COLO668 (cell line): ENCODE data around the gene BCS1L.

Source experiments
- DNase-seq: peaks from one replicate; lab custom pipeline; 2025; ENCODE audit not compliant: unreplicated experiment; lab: John Stamatoyannopoulos, UW

The BCS1L gene, protein sequence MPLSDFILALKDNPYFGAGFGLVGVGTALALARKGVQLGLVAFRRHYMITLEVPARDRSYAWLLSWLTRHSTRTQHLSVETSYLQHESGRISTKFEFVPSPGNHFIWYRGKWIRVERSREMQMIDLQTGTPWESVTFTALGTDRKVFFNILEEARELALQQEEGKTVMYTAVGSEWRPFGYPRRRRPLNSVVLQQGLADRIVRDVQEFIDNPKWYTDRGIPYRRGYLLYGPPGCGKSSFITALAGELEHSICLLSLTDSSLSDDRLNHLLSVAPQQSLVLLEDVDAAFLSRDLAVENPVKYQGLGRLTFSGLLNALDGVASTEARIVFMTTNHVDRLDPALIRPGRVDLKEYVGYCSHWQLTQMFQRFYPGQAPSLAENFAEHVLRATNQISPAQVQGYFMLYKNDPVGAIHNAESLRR

DNA sequence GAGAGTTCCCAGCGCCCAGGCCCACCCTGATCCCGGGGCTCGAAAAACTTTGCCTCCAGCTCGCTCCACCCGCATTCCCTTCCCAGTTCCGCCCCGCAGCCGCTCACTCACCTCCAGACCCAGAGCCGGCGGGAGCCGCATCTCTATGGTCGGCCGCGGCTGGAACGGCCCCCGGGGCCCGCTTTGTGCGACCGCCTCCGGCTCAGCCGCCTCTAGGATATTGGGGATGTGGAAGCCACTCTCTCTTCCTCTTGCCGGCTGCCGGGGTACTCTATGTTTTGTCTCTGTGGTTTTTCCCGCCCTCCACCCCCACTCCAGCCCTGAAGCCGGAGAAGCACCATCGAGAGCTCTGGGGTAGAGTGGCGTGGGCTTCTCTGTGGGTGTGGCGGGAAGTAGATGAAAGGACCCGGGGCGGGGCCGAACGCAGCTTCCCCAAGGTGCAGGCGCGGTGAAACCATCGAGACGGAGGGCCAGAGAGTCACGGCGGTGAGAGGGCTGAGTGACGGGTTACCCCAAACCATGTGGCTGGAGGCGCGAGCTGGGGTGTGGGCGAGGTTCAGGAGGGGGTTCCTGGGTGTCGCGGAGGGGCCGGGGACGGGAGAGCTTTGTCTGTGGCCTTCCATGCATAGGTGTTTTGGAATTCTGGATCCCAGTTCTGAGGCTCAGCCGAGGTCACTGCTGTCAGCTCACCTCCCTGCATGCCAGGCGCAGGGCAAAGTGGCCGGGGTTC is at the start of gene BCS1L, which contains the start of gene ZNF142:
BCS1L (plus strand) TSS at position 426 of the 730 bp plus-strand sequence. CDS start 1,305 bp downstream, outside the sequence.
ZNF142 (minus strand) TSS at position 366 of the 730 bp plus-strand sequence. CDS start 3,194 bp downstream, outside the sequence.
- peak; percentile 96 for DNase-seq

DNA sequence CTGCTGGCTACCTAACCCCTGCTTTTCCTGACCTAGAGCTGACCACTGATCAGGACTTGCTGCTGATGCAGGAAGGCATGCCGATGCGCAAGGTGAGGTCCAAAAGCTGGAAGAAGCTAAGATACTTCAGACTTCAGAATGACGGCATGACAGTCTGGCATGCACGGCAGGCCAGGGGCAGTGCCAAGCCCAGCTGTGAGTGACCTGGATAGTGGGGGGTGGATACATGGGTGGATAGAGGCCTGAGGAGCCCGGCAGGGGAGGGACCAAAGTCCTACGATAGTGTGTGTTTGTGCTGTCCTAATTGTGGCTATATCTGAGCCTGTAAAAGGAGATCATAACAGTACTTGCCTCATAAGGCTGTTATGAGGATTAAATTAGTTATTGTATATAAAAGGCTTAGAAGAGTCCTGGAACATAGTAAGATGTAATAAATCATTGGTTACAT is 43.6 kb upstream of the BCS1L start:
- DNase-seq: no peak

DNA sequence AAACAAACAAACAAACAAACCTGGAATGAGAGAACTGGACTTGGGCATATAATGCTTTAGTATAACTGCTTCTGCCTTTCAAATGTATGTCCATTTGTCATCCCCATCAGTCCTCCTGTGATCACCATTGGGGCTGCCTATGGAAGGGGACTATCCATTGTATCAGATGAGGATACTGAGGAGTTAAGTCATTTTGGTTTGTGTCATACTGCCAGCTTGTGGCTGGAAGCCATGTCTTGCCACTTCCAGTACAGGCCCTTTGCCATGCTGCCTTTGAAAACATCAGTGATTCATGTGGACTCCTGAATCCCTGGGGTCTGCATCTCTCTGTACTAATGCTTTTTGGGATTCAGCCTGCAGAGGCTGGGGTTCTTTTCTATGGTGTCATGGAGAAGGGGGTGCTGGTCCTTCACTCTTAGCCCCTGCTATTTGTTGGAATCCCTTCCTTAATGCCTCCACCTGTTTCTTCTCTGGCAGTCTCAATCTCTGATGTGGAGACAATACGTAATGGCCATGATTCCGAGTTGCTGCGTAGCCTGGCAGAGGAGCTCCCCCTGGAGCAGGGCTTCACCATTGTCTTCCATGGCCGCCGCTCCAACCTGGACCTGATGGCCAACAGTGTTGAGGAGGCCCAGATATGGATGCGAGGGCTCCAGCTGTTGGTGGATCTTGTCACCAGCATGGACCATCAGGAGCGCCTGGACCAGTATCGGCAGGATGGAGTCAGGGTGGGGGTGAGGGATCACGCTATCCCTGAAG is 41.2 kb upstream of the BCS1L start:
- no peak for DNase-seq

DNA sequence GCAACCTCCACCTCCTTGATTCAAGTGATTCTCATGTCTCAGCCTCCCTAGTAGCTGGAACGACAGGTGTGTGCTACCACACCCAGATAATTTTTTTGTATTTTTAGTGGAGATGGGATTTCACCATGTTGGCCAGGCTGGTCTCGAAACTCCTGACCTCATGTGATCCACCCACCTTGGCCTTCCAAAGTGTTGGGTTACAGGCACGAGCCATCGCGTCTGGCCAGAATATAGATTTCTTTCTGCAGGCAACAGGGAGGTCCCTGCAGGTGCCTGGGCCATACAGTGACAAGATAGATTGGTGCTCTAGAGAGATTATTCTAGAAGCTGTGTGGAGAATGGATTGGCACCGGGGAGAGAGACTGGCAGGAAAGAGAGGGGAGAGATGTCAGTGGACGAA is 38.5 kb upstream of the BCS1L start:
- DNase-seq: no peak

DNA sequence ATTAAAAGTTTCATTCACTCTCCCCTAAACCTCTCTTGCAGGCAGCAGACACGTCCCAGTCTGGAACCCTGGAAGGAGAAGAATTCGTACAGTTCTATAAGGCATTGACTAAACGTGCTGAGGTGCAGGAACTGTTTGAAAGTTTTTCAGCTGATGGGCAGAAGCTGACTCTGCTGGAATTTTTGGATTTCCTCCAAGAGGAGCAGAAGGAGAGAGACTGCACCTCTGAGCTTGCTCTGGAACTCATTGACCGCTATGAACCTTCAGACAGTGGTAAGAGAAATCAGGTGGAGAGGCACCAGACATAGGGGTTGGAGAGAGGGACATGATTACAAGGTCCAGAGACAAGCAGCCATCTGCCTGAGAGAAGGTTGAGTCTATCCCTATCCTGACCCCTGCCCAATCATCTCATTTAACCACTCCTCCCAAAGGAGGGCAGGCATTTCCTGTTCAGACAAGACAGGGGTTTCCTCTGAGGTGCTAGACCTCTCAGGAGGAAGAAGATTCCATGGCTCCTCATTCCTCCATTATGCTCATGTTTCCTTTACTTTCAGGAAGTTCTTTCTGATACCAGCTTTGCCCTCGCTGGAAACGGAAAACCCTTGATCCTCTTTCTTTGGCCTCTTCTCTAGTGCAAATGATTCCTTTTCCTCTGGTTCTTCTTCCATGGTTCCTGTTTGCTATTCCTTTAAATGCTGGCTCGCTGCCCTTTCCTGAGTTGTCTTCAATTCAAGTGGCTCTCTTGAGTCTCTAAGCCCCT is 36.7 kb upstream of the BCS1L start:
- no peak for DNase-seq

DNA sequence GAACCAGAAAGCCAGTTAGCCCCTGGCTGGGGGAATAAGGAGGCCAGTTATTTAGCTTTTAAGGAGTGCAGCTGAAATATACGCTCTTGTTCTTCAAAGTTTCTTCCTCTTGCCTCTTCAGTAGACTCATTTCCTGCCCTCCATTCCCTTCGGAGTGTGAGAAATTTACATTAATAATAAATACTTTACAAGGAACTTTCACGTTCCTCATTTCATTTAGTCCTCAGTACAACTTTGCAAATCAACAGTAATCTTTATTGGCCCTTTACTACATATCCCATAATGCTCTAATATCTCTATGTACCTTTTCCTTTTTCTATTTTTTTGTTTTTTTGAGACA is 36.1 kb upstream of the BCS1L start:
- DNase-seq: no peak

DNA sequence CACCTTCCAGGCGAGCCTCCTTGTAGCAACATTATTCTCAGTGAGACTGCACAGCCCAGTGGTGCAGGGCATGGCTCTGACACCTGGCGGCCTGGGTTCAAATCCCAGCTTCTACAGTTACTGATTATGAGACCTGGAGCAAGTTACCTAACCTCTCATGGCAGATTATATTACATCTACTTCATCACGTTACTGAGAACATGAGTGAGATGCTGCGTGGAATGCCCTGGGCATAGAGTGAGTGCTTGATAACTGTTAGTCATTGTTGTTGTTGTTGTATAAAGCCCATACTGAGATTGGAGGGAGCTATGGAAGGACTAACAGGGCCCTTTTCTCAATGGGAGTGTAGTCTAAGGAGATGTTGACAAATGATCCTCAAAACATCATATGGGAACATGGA is 33.1 kb upstream of the BCS1L start:
- no peak for DNase-seq

DNA sequence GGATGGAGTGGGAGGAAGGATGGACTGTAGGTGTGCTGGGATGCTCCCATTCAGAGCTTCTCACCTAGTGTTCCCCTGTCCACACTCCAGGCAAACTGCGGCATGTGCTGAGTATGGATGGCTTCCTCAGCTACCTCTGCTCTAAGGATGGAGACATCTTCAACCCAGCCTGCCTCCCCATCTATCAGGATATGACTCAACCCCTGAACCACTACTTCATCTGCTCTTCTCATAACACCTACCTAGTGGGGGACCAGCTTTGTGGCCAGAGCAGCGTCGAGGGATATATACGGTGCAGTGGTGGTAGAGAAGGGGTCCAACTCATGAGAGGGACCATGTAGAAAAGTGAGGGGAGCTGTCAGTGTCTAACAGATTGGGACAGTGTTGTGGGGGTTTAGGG is 31.5 kb upstream of the BCS1L start:
- DNase-seq: no peak

DNA sequence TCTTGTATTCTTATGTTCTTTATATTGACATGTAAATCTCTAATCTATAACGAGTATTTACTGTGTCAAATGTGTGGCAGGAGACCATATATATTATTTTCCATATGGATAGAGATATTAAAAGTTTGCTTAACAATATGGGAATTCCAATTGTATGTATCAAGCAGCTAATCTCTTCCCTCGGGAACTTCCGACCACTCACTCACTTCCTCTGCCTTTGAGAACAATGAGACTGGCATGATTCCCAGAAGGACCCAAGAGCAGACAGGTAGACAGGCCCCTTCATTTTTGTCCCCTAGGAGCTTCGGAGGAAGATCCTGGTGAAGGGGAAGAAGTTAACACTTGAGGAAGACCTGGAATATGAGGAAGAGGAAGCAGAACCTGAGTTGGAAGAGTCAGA is 27.6 kb upstream of the BCS1L start:
- no peak for DNase-seq

DNA sequence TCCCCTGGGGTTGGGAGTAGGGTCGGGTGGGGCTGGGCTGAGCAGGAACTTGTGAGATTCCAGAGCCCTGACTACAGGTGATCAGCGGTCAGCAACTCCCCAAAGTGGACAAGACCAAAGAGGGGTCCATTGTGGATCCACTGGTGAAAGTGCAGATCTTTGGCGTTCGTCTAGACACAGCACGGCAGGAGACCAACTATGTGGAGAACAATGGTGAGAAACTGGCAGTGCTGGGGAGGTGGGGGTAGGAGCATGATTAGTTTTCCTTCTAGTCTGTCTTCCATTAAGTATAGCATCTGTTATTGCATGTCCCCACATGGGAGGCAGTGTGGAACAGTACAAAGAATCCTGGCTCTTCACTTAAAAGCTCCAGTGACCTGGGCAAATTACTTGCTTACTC is 23.8 kb upstream of the BCS1L start:
- no peak for DNase-seq

DNA sequence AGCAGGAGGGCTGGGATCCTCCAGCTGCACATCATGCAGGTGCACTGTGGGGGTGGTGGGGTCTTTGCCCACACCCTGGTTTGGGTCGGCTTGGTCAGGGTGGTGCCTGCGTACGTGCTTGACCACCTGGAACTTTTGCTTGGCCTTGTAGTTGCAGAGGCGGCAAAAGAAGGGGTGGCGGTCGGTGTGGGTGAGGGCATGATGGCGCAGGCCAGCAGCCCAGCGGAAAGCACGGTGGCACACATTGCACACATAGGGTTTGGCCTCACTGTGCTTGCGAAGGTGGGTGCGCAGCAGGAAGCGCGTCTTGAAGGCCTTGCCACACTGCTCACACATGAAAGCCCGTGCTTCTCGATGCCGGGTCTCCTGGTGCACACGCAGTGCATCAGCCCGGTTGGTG is 21.1 kb upstream of the BCS1L start:
- DNase-seq: no peak

DNA sequence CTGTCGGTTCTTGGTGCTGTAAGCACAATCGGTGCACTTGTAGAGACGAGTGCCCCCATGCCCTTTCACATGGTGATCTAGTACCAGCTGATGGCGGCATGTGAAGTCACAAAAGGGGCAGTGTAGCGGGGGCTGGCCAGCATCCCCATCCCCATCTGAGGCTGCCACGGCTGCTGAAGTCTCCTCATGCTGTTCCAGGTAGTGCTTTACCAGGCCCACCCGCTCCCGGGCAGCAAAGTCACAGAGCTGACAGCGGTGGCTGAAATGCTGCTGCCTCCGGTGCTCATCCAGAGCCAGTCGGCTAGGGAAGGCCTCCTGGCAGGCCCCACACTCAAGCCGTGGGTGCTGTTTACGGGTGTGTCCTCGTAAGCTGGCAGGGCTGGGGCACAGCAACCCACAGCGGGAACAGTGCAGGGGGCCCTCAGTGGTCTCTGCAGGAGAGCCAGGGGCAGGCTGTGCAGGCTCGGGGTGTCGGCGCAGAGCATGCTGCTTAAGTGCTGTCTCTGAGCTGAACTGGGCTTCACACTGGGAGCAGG is 17.3 kb upstream of the BCS1L start:
- no peak for DNase-seq

DNA sequence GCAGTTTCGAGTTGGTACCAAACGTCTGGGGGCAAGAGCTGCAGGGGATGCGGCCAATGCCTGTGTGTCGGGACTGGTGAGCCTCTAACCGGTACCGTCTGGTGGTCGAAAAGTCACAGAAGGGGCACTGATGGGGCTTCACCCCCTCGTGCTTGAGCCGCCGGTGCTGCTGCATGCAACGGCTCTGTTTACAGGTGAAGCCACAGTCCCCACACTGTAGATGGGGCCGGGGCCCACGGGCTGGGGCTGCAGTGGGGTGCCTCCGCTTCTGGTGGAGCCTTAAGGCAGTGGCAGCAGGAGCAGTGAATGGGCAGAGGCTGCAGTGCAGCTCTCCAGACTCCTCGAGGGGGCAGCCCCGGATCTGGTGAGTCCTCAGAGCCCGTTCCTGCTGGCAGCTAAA is 16.7 kb upstream of the BCS1L start:
- no peak for DNase-seq

DNA sequence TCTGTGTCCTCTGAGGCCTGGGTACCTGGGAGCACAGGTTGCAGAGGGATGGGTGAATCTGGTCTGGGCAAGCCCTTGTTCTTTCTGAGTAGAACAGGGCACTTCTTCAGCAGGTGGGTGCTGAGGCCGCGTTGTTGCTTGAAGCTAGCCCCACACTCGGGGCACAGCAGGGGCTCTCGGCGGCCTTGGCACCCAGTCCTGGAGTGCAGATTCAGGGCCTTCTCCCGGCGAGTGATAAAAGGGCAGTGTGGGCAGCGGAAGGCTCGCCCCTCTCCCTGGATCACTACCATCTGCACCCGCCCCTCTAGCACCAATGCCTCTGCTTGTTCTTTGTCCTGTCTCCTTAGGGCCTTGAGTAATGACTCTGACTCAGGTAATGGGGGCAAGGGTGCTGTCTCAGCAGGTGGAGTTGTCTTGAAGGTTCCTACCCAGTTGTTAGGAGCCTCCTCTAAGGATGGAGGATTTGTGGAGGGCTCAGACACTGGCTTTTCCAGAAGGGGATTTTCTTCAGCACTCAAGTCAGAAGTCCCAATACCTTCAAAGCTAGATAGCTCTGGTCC is 15.7 kb upstream of the BCS1L start:
- no peak for DNase-seq

DNA sequence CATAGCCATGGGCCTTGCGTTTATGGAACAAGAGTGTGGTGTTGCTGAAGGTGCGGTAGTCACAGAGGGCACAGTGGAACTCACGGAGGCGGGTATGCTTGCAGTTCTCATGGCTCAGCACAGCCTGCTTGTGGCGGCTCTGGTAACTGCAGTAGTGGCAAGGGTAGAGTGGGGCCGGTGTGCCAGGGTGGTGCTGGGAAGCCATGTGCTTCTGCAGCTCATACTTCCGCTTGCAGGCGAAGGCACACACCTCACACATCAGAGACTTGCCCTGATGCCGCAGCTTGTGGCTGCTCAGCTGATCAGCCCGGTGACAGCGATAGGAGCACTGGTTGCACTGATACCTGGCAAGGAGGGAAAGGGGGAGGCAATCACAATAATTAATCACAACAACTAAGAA is 14.8 kb upstream of the BCS1L start:
- DNase-seq: no peak

DNA sequence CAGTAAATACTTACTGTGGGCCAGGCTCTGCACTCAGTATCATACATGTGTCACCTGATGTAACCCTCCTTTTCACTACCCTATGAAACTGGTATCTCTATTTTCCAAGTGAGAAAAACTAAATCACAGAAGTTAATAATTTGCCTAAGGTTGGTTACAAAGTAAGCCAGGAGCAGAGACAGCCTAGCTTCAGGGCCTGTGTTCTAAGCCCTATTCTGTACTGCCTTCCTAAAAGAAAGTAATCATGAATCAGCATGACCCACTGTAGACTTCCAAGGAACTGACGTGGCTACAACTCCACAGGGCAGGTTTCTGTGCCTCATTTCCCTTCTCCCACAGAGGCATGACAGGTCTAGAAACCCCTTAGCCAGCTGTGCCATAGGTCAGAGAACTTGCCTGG is 14.4 kb upstream of the BCS1L start:
- DNase-seq: no peak

DNA sequence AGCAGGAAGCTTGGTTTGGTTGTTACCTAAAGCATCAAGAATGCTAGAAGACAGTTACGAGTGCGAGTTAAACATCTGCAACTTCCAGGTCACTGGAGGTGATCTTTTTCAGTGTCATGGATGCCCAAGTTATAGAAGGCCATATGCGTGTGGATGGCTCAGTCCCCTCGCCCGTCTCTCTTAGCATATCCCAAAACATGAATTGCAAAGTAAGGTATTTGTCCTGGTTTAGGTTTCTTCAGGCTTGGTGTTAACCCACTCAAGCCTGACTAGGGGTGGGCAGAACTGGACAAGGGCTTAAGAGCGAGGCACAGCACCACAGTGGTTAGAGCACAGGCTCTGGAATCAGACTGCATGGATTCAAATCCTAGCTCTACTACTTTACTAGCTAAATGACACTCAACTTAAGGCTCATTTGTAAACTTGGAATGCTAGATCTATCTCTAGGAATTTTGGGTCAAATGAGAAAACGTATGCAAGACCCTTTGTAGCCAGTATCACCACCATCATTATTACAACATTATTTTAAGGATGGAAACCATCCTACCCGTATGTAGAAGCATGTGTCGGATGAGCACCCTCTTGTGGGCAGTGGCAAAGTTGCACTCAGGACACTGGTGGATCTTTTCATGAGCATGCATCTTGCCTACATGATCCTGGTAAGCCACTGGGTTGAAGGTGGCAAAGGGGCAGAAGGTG is 11.2 kb upstream of the BCS1L start:
- peak; percentile 46 for DNase-seq

DNA sequence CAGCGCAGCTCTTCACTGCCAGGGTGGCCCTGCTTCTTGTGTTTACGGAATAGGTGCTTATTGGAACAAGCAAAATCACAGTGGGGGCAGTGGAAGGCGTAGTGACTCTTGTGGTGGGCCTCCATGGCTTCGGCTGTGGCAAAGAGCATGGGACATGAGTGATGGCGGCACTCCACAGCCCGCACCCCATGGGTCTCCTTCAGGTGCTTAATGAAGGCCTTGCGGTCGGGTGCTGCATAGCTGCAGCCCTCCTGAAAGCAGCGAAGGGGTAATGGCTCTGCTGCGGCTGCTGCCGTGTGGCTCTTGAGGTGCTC is 10.7 kb upstream of the BCS1L start:
- DNase-seq: no peak

DNA sequence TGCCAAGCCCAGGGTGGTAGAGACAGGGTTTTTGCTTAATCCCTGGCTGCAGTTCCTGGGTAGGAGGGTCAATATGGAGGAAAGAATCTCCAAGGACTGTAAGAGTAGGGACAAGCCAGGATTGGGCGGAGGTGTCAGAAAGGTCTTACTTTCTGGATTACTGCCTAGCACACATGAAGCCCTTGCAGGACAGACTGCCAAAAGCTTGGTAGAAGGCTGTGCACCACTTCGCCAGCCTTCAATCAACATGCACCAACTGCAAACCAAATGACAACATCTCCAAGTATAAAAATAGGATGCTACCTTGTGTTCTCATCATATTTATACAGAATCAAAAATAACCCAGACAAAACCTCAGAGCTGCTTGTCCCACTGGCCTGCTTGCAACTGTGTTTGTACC is 3.7 kb upstream of the BCS1L start:
- no peak for DNase-seq

DNA sequence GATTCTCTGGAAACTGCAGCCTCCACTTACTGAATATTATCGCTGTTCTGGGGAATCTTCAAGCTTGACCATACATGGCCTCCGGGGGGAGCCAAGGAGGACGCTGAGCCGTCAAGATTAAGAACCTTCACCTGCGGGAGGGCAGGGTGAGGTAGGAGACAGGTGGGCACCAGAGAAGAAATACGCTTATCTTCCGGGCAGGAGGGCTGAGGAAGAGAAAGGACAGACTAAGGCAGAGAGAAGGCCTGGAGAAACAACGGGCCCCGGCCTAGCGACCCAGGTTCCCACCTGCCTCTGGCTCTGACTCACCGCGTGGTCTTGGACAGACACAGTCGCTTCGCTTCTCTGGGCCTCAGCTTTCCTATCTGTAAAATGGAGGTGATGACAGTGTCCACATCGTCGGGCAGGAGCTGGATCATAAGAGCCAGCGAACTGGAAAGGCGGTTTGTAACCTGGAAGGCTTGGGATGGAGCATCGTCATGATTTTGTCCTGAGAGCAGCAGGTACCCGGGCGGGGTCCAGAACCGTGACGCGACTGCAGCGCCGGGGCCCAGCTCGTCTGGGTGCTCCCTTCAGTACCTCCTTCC is 719 bp upstream of the BCS1L start:
- DNase-seq: peak; percentile 68
